Muscle of leg (tissue), 11 donors: Measurements from ENCODE around the gene UROC1. TPM values are rescaled to one million over a fixed set of nuclear protein-coding genes. Genes with fewer than 3 reads are reported as not detected.

Source experiments
- DNase-seq: peaks from one replicate; pipeline ENCODE4 v3.0.0; 2013
- H3K27ac ChIP-seq: one replicate; pipeline ENCODE4 v1.5.1; 2013; ENCODE audit warnings: mild to moderate bottlenecking, low read length, control low read depth
- H3K27me3 ChIP-seq: one replicate; pipeline ENCODE4 v1.6.1; 2013; ENCODE audit warnings: low read length; ENCODE audit not compliant: control insufficient read depth, insufficient read depth
- H3K36me3 ChIP-seq: one replicate; pipeline ENCODE4 v1.6.1; 2013; ENCODE audit warnings: low read length; ENCODE audit not compliant: control insufficient read depth, insufficient read depth
- H3K4me1 ChIP-seq: one replicate; pipeline ENCODE4 v1.6.1; 2013; ENCODE audit warnings: low read length; ENCODE audit not compliant: control insufficient read depth, insufficient read depth
- H3K4me3 ChIP-seq: one replicate; pipeline ENCODE4 v1.5.1; 2013; ENCODE audit warnings: low read length, control low read depth
- H3K9me3 ChIP-seq: replicated peaks from 2 replicates; pipeline ENCODE4 v1.6.1; 2013; ENCODE audit warnings: low read depth, low read length; ENCODE audit not compliant: control insufficient read depth
- WGBS: methylation state at CpG from one replicate; pipeline ENCODE4 v1.1.5; 2013; ENCODE audit warnings: missing lambda C conversion rate; ENCODE audit not compliant: insufficient coverage; 5-methylcytosine and 5-hydroxymethylcytosine counted together
- polyA plus RNA-seq, 8 donors: library from polyadenylated mRNA; unstranded; fragments of 120-200 nt; gene quantifications; one replicate each; pipeline versions ENCODE4 v1.2.1 to v1.2.3, GENCODE V29; 2013; ENCODE audit warnings: inconsistent platforms in 1 of 8, low replicate concordance in 1 of 8; ENCODE audit not compliant: insufficient read length in 8 of 8, insufficient read depth in 1 of 8
- total RNA-seq: library from RNA; stranded (reverse); fragments of 120-200 nt; gene quantifications from one replicate; pipeline ENCODE4 v1.2.4, GENCODE V29; 2013

The UROC1 gene
- total and polyA plus RNA-seq, 9 donors: 0.04 to 0.15 (median 0.09) TPM; not detected in 3

DNA sequence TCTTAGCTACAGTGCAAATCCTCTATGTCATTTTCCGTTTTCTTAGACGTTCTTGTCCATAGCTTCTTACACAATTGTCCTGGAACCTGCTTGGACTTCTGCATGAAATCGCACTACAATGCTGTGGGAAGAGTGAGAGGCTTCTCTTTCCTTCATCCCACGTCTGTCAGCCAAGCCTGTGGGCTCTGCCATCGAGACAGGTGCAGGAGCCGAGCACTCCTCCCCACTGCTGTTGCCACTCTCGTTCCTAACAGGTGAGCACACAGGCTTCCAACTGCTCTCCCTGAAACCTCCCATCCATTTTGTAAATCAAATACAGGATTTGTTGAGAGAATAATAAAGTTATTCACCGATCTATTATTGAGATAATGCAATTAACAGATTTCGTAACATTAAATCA lies 65.4 kb downstream of the UROC1 start:
- H3K4me3 ChIP-seq: no peak overlapping the region
- no peak overlapping the region for H3K27ac ChIP-seq
- H3K27me3 ChIP-seq: no peaks in the 10 kb centered on the region
- no CpG with 5 or more reads among the region's 9 CpGs for WGBS
- H3K9me3 ChIP-seq: no peaks in the 10 kb centered on the region
- peaks cover 12% of the 10 kb centered on the region for H3K4me1 ChIP-seq
- DNase-seq: no peak
- H3K36me3 ChIP-seq: peaks cover 52% of the 10 kb centered on the region

DNA sequence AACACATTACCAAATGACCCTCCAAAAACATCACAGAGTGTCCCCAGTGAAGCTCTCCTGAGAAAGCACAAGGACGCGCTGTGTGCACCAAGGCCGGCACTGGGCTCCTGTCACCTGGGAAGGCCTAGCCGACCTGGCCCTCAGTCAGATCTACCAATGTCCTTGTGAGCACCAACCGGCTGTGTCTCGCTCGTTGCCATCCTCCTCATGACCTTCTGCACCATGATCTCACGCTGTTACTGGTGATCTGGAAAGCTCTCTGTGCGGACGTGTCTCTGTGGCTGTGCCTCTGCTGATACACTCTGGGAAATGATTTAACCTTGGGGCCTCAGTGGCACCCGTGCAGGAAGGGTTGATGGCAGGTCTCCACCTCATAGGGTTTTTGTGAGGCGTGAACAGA lies 66.1 kb downstream of the UROC1 start:
- WGBS: 95% methylated on average over 11 of the region's 12 CpGs
- Histone ChIP-seq H3K27me3 (no peaks in the 10 kb centered on the region), H3K9me3 (no peaks in the 10 kb centered on the region), H3K4me3 (no peak overlapping the region), H3K4me1 (peaks cover 12% of the 10 kb centered on the region), H3K36me3 (peaks cover 45% of the 10 kb centered on the region), H3K27ac (no peak overlapping the region)
- DNase-seq: no peak

DNA sequence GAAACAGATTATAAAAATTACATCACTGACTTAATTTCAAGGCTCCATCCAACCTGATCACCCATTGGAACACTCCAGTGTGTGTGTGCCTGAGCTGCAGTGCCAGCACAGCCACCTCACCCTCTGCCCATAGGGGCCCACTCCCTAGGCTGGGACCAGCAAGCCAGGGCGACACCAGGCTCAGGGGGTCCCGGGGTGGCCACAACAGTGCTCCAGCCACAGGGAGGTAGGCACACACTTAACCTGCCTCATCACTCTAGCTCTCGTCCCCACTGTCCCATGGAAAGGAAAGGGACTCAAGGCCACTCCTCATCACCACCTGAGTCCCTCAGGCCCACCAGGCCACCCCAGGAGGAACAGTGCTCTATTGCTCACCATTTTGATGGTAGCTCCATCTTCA lies 66.8 kb downstream of the UROC1 start:
- no peak overlapping the region for H3K27ac ChIP-seq
- WGBS: 100% methylated on average over 2 of the region's 3 CpGs
- peaks cover 12% of the 10 kb centered on the region for H3K4me1 ChIP-seq
- H3K36me3 ChIP-seq: peaks cover 39% of the 10 kb centered on the region
- no peaks in the 10 kb centered on the region for H3K9me3 ChIP-seq
- H3K4me3 ChIP-seq: no peak overlapping the region
- no peaks in the 10 kb centered on the region for H3K27me3 ChIP-seq
- DNase-seq: no peak

DNA sequence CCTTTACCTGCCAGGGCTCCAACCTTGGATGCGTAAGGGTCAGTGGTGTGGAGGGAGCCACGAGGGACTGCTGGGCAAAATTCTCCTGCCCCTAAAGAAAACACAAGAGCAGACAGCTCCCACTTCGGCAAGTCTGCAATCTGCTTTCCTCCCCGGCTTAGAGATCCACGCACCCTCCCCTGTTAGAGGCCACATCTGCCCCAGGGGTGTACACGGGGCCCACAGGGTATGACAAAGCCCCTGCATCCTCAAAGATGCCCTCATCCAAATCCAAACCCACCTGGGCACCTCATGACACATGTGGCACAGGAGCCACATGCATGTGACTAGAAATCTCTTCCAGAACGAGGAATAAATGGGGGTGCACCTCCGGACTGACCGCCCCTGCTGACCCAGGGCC lies 67.4 kb downstream of the UROC1 start:
- Histone ChIP-seq H3K27ac (no peak overlapping the region), H3K36me3 (peaks cover 37% of the 10 kb centered on the region), H3K9me3 (no peaks in the 10 kb centered on the region), H3K4me1 (peaks cover 14% of the 10 kb centered on the region), H3K4me3 (no peak overlapping the region), H3K27me3 (no peaks in the 10 kb centered on the region)
- WGBS: 75% methylated on average over 8 of the region's 9 CpGs
- DNase-seq: no peak

DNA sequence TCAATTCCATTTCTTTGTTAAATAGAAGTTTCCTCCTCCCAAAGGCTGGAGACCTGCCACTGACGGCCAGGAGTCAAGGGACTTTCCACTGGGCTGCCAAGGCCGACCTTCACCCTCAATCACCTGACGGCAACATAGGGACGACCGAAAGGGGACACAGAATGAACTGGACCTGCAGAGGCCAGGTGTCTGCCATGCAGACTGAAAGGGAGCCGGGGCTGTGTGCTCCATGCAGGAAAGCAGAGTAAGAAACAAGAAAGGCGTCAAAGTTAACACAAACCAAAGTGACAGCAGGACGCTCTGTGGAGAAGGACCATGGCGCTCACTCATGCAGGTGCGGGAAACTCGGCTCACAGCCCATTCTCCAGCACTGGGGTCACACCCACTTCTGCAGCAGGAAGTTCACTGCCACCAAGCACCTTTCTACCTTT lies 67.9 kb downstream of the UROC1 start:
- Histone ChIP-seq H3K27me3 (no peaks in the 10 kb centered on the region), H3K36me3 (peaks cover 35% of the 10 kb centered on the region), H3K27ac (no peak overlapping the region), H3K4me1 (peaks cover 14% of the 10 kb centered on the region), H3K4me3 (no peak overlapping the region), H3K9me3 (no peaks in the 10 kb centered on the region)
- 87% methylated on average over 10 of the region's 11 CpGs for WGBS
- DNase-seq: no peak

DNA sequence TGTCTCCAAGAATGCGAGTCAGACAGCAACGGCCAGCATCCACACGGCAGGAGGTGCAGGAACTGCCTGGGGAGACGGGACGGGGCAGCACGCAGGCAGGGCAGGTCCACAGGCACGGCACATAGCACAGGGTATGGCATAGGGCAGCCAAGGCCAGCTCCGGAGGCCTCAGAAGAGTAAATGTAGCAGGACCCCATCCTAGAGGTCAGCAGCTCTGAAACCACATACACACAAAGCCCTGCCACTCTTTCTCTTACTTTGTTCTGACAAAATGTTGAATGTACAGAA lies 68.7 kb downstream of the UROC1 start:
- 75% methylated on average over 6 of the region's 8 CpGs for WGBS
- no peak overlapping the region for H3K27ac ChIP-seq
- DNase-seq: no peak
- peaks cover 33% of the 10 kb centered on the region for H3K36me3 ChIP-seq
- peaks cover 14% of the 10 kb centered on the region for H3K4me1 ChIP-seq
- no peaks in the 10 kb centered on the region for H3K9me3 ChIP-seq
- no peak overlapping the region for H3K4me3 ChIP-seq
- H3K27me3 ChIP-seq: no peaks in the 10 kb centered on the region

DNA sequence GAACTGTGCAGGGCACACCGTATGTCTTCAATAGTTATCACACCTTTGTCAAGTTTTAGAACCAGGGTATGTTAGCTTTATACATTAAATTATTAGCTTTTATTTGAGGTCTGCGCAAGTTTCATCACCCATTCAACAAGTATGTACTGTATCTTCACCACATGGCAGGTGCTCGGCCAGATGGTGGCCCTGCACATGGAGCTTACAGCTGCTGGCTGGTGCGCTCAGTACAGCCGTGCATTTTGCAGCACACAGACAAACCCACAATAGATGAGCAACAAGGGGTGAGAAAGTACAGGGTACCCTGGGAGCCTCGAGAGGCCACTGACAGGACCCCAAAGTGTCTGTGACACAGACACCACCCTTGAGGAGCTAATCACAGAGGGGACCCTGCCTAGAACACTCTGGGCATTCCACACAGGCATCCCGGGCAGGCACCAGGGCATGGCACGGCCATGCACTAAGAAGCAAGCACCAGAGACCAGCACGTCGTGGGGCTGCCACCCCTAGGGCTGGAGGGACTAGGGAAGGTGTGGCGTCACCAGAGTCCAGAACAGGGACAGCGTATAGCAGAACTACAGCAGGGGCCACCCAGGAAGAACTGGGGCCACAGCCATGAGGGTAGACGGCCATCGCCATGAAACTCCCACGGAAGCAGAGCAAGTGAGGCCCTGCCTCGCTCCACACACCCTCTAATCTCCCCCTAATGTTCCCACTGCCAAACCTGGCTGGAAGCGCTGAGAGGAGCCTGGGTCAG lies 69.3 kb downstream of the UROC1 start:
- H3K27me3 ChIP-seq: no peaks in the 10 kb centered on the region
- H3K4me1 ChIP-seq: peaks cover 14% of the 10 kb centered on the region
- WGBS: 77% methylated on average over 13 of the region's 17 CpGs
- no peak overlapping the region for H3K27ac ChIP-seq
- peaks cover 33% of the 10 kb centered on the region for H3K36me3 ChIP-seq
- H3K4me3 ChIP-seq: no peak overlapping the region
- DNase-seq: peak; percentile 28
- H3K9me3 ChIP-seq: no peaks in the 10 kb centered on the region

DNA sequence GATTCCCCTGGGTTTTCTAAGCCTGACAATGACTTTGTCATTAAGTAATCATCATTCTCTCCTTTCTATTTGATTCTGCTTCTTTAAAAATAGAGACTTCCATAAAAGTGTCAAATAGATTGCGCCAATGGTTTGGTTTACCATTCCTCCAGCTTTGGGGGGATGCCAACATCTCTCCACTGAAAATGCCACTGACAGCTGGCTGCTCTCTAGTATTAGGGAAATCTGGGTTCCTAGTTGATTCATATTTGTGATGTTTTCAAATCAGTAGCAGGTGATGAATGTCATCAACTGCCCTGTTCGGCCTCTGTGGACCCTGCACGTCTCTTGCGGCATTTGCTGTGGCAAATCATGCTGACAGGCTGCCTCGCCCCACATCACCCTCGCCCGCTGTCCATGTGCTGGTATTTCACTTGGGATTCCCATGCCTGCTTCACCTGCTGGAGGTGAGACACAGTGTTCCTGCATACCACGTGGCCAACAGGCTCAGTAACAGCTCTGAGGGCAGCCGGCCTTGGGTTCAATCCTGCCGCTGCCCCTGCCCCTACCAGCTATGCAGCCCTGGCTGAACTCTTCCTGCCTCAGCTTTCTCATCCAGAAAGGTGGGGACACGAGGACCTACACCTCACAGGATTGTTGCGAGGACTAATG lies 70.0 kb downstream of the UROC1 start:
- DNase-seq: no peak

DNA sequence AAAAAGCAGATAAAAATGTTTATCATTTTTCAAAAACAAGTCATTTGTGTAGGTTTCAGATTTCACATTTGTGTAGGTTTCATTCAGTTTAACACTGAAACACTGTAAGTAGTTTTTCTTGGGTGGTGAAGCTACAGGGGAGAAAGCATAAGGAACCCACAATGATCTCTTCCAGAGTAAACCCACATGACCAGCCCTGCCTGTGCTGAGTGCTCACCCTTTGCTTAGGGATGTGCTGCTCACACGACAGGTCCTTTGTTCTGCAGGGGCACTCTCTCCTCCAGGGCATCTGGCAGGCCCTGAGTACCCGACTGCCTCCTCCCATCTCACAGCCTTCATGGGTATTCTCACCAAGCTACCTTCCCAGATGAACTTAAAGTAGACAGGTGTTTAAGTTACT lies 70.8 kb downstream of the UROC1 start:
- DNase-seq: no peak
- no peak overlapping the region for H3K4me3 ChIP-seq
- H3K27ac ChIP-seq: no peak overlapping the region
- peaks cover 25% of the 10 kb centered on the region for H3K36me3 ChIP-seq
- H3K27me3 ChIP-seq: no peaks in the 10 kb centered on the region
- peaks cover 22% of the 10 kb centered on the region for H3K4me1 ChIP-seq
- WGBS: no CpG with 5 or more reads among the region's 2 CpGs
- H3K9me3 ChIP-seq: no peaks in the 10 kb centered on the region

More for the DNA sequence above, 70.0 kb downstream of the UROC1 start:
- Histone ChIP-seq H3K27me3 (no peaks in the 10 kb centered on the region), H3K4me3 (no peak overlapping the region), H3K9me3 (no peaks in the 10 kb centered on the region), H3K27ac (no peak overlapping the region), H3K4me1 (peaks cover 18% of the 10 kb centered on the region), H3K36me3 (peaks cover 30% of the 10 kb centered on the region)
- WGBS: 76% methylated on average over 8 of the region's 12 CpGs

DNA sequence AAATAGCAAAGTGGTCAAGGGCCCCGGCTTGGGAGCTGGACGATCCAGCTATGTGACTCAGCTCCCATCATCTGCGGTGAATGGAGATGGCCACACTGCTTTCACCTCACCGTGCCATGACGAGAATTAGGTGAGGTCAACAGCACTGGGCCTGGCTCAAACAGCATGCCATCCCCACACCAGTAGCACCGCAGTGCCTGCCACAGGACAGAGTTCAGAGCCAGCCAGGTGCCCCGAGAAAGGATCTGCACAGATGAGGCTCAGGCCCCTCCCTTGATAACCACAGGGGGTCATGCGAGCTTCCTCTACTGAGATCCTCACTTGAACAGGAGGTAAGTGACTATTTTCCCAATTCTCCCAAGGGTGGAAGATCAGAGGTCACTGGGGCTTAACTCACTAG lies 71.3 kb downstream of the UROC1 start:
- no peaks in the 10 kb centered on the region for H3K9me3 ChIP-seq
- no peak for DNase-seq
- H3K4me1 ChIP-seq: peaks cover 27% of the 10 kb centered on the region
- no peak overlapping the region for H3K27ac ChIP-seq
- no peak overlapping the region for H3K4me3 ChIP-seq
- WGBS: 96% methylated on average over 5 of the region's 8 CpGs
- peaks cover 20% of the 10 kb centered on the region for H3K36me3 ChIP-seq
- no peaks in the 10 kb centered on the region for H3K27me3 ChIP-seq
